Amniotic stem cell (primary cell): ENCODE results near the gene YPEL5.
A peak's percentile ranks its signal among the peaks of the same experiment; 100 is the strongest.
"Not testable (repeated sequence)": the region's sequence is repeated elsewhere in the genome, so short reads cannot be mapped to it uniquely, and the experiment has no call there.

Experiments
- DNase-seq: peaks from one replicate; lab custom pipeline; 2025; lab: John Stamatoyannopoulos, UW

Gene YPEL5

GRCh38 chr2:30136764-30137444 lies 9.9 kb upstream of the YPEL5 start:
- no peak for DNase-seq

- no peak for DNase-seq
Measured at GRCh38 chr2:30139131-30139870, 7.5 kb upstream of the YPEL5 start.

GRCh38 chr2:30141136-30141535 lies 5.7 kb upstream of the YPEL5 start:
- no peak for DNase-seq

- no peak for DNase-seq
Measured at GRCh38 chr2:30144260-30144659, 2.5 kb upstream of the YPEL5 start.

- DNase-seq = not testable (repeated sequence)
Measured at GRCh38 chr2:30144951-30145350, 1.9 kb upstream of the YPEL5 start.

- no peak for DNase-seq
Measured at GRCh38 chr2:30145826-30146336, 926 bp upstream of the YPEL5 start.

GRCh38 chr2:30147196-30147714 lies 448 bp downstream of the YPEL5 start:
- no peak for DNase-seq

- peak; percentile 49 for DNase-seq
Measured at GRCh38 chr2:30147715-30148610, 1.2 kb downstream of the YPEL5 start.

- no peak for DNase-seq
Measured at GRCh38 chr2:30148850-30149249, 2.0 kb downstream of the YPEL5 start.

- DNase-seq = no peak
Measured at GRCh38 chr2:30149513-30149912, 2.7 kb downstream of the YPEL5 start.

- DNase-seq = no peak
Measured at GRCh38 chr2:30149976-30150375, 3.2 kb downstream of the YPEL5 start.

- no peak for DNase-seq
Measured at GRCh38 chr2:30150786-30151185, 4.0 kb downstream of the YPEL5 start.

- DNase-seq = no peak
Measured at GRCh38 chr2:30152385-30152784, 5.6 kb downstream of the YPEL5 start.

GRCh38 chr2:30155202-30155601 lies 8.4 kb downstream of the YPEL5 start:
- DNase-seq = no peak

GRCh38 chr2:30155889-30156658 lies 9.3 kb downstream of the YPEL5 start:
- DNase-seq = no peak

- DNase-seq = no peak
Measured at GRCh38 chr2:30157616-30158015, 10.8 kb downstream of the YPEL5 start.

- DNase-seq = no peak
Measured at GRCh38 chr2:30159766-30160165, 13.0 kb downstream of the YPEL5 start.

- no peak for DNase-seq
Measured at GRCh38 chr2:30161929-30162706, 15.3 kb downstream of the YPEL5 start.

- DNase-seq = no peak
Measured at GRCh38 chr2:30162806-30163205, 16.0 kb downstream of the YPEL5 start.

- no peak for DNase-seq
Measured at GRCh38 chr2:30164131-30164925, 17.5 kb downstream of the YPEL5 start.
